ENCODE measurements around the gene SLC12A3. TPM values are rescaled to one million over a fixed set of nuclear protein-coding genes. Genes with fewer than 3 reads are reported as not detected.

SLC12A3 gene
- total RNA-seq, 1 experiment from 2014 or later: not detected

DNA sequence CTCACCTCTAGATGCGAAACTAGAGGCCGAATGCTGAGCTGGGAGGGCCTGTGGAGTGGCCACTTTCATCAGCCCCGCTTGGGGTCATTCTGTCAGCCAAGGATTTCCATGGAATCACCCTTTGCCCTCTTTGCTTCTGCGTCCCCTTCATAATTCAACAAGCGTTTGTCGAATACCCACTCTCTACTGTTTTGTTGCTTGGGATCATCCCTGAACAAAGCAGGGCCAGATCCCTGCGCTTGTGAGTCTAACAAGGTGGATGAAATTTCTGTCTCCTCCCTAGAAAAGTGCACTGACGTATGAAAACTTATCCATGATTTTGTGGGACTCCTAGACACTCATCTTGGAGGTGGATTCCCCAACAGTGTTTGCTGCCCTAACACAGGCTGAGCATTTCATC lies 3.3 kb upstream of the SLC12A3 start (continued):
- TF ChIP-seq, protein P1, sequence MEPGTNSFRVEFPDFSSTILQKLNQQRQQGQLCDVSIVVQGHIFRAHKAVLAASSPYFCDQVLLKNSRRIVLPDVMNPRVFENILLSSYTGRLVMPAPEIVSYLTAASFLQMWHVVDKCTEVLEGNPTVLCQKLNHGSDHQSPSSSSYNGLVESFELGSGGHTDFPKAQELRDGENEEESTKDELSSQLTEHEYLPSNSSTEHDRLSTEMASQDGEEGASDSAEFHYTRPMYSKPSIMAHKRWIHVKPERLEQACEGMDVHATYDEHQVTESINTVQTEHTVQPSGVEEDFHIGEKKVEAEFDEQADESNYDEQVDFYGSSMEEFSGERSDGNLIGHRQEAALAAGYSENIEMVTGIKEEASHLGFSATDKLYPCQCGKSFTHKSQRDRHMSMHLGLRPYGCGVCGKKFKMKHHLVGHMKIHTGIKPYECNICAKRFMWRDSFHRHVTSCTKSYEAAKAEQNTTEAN (CRISPR knock-in tag; IDR thresholded peaks at IDR 0.05): no peak
- TF ChIP-seq ZNF219 (CRISPR knock-in tag; IDR thresholded peaks at IDR 0.05; ENCODE audit: borderline replicate concordance) (no peak), FOXK1 (CRISPR knock-in tag; IDR thresholded peaks at IDR 0.05) (no peak), AFF4 (CRISPR knock-in tag; IDR thresholded peaks at IDR 0.05; ENCODE audit: borderline replicate concordance) (no peak)

- ATAC-seq (no peak), DNase-seq (ENCODE audit: low spot score) (no peak)
- Mint-ChIP-seq H3K36me3 (no peaks in the 10 kb centered on the region), H3K27me3 (ENCODE audit: low read depth) (no peaks in the 10 kb centered on the region), H3K9me3 (no peaks in the 10 kb centered on the region), H3K4me3 (no peak overlapping the region), H3K4me1 (peaks cover 6% of the 10 kb centered on the region), H3K27ac (no peak overlapping the region)
- TF ChIP-seq NFE2L1 (CRISPR knock-in tag; IDR thresholded peaks at IDR 0.05) (no peak), ARID4B (CRISPR knock-in tag; IDR thresholded peaks at IDR 0.05; ENCODE audit: borderline replicate concordance) (no peak), RELA (CRISPR knock-in tag; IDR thresholded peaks at IDR 0.05; ENCODE audit: borderline replicate concordance) (no peak), FOXP4 (CRISPR knock-in tag; IDR thresholded peaks at IDR 0.05) (no peak), FOXK1 (CRISPR knock-in tag; IDR thresholded peaks at IDR 0.05) (no peak), ESRRA (CRISPR knock-in tag; IDR thresholded peaks at IDR 0.05; ENCODE audit: borderline replicate concordance) (no peak), KAT7 (CRISPR knock-in tag; IDR thresholded peaks at IDR 0.05; ENCODE audit: borderline replicate concordance) (no peak), ELF4 (CRISPR knock-in tag; IDR thresholded peaks at IDR 0.05; ENCODE audit: low read depth) (no peak)
- TF ChIP-seq, protein P2, sequence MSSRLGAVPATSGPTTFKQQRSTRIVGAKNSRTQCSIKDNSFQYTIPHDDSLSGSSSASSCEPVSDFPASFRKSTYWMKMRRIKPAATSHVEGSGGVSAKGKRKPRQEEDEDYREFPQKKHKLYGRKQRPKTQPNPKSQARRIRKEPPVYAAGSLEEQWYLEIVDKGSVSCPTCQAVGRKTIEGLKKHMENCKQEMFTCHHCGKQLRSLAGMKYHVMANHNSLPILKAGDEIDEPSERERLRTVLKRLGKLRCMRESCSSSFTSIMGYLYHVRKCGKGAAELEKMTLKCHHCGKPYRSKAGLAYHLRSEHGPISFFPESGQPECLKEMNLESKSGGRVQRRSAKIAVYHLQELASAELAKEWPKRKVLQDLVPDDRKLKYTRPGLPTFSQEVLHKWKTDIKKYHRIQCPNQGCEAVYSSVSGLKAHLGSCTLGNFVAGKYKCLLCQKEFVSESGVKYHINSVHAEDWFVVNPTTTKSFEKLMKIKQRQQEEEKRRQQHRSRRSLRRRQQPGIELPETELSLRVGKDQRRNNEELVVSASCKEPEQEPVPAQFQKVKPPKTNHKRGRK (CRISPR knock-in tag; IDR thresholded peaks at IDR 0.05; ENCODE audit: borderline replicate concordance): no peak
- TF ChIP-seq, protein P3, sequence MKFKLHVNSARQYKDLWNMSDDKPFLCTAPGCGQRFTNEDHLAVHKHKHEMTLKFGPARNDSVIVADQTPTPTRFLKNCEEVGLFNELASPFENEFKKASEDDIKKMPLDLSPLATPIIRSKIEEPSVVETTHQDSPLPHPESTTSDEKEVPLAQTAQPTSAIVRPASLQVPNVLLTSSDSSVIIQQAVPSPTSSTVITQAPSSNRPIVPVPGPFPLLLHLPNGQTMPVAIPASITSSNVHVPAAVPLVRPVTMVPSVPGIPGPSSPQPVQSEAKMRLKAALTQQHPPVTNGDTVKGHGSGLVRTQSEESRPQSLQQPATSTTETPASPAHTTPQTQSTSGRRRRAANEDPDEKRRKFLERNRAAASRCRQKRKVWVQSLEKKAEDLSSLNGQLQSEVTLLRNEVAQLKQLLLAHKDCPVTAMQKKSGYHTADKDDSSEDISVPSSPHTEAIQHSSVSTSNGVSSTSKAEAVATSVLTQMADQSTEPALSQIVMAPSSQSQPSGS (CRISPR knock-in tag; IDR thresholded peaks at IDR 0.05; ENCODE audit: borderline replicate concordance, low read depth): no peak
- TF ChIP-seq, protein P4, sequence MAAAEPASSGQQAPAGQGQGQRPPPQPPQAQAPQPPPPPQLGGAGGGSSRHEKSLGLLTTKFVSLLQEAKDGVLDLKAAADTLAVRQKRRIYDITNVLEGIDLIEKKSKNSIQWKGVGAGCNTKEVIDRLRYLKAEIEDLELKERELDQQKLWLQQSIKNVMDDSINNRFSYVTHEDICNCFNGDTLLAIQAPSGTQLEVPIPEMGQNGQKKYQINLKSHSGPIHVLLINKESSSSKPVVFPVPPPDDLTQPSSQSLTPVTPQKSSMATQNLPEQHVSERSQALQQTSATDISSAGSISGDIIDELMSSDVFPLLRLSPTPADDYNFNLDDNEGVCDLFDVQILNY (CRISPR knock-in tag; IDR thresholded peaks at IDR 0.05): no peak
- TF ChIP-seq, protein P5, sequence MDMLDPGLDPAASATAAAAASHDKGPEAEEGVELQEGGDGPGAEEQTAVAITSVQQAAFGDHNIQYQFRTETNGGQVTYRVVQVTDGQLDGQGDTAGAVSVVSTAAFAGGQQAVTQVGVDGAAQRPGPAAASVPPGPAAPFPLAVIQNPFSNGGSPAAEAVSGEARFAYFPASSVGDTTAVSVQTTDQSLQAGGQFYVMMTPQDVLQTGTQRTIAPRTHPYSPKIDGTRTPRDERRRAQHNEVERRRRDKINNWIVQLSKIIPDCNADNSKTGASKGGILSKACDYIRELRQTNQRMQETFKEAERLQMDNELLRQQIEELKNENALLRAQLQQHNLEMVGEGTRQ (CRISPR knock-in tag; IDR thresholded peaks at IDR 0.05): no peak
- CTCF ChIA-PET: interaction anchor here (0.7 to 1.7 kb wide), 2 partner anchors 11 to 14 kb away, joined by 3 to 8 read pairs; no protein-coding TSS in a partner anchor
- POLR2A ChIA-PET: no interaction called here
Observed at GRCh38 chr16:56862776-56863175, 2.2 kb upstream of the SLC12A3 start.

All from WTC11 (cell line).